Stimulated activated CD8-positive, alpha-beta memory T cell treated with anti-CD3 and anti-CD28 coated beads, Interleukin-2, amount 100 ng/mL, for 1 hour (primary cell): Measurements from ENCODE around the gene MT1H.
"Not testable (repeated sequence)": the region's sequence is repeated elsewhere in the genome, so short reads cannot be mapped to it uniquely, and the experiment has no call there.

Experiments used
- DNase-seq, 2 donors: peaks; one replicate each; pipeline ENCODE4 v3.0.0-alpha.2; 2020; ENCODE audit warnings: low read depth in 2 of 2

Gene MT1H

DNA sequence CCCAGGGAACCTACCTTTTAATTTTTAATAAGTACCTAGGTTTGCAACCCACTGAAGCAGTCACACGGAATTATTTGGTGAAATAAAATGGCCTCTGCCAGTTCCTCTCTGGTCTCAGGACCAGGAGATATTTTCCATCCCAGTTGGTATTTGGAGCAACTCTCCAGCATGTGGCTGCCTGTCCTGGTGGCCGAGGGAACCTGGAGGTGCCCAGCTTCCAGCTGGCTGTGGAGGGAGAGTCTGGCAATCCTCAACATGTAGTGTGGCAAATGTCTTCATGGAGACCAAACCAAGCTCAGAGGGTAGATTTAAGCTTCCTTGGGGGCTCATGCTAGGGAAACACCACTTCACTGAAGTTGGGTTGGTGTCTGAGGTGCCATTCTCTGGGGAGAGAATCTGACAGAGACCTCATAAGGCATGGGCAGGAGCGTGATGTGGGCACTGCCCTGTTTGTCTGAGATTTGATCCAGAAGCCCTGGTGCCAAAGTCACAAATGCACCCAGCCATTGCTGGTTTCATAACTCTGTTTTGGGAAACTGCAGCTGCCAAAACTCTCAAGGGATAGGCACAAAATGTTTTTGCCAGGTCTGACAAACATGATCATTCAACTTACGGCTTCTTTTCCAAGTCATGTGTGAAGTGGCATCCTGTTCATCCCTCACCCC lies 15.4 kb downstream of the MT1H start:
- no peak for DNase-seq

DNA sequence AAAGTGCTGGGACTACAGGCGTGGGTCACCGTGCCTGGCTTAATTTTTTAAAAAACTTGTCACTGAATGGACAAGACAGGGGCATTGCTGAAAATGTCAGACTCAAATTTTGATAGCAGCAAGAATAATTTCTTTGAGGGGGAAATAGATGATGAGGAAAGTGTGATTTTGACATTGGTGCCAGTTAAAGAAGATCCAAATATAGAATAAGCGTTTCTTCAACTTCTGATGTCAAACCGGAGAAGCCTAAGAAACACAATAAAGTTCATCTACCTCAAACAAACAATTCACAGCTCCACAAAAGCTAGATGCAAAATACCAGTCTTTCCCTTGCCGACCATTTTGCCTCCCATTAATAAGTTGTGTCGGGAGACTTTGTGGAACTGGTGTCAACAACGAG lies 17.1 kb downstream of the MT1H start:
- DNase-seq = no peak

DNA sequence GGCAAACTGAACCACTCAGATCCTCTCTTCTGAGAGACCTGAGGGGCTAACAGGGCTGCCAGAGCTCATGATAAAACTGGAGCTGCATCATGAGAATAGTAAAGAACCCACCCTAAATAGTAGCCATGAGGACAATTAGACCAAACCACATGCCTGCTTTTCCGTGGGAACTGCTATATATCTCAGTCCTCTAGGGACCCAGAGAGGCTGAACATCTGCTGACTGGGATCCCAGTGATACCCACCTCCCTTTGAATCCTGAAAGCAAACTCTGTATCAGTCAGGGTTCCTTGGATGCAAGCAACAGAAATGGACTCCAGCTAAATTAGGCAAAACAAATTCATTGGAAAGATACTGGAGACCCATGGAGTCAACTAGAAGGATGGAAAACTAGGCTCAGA lies 19.1 kb downstream of the MT1H start:
- DNase-seq = no peak

DNA sequence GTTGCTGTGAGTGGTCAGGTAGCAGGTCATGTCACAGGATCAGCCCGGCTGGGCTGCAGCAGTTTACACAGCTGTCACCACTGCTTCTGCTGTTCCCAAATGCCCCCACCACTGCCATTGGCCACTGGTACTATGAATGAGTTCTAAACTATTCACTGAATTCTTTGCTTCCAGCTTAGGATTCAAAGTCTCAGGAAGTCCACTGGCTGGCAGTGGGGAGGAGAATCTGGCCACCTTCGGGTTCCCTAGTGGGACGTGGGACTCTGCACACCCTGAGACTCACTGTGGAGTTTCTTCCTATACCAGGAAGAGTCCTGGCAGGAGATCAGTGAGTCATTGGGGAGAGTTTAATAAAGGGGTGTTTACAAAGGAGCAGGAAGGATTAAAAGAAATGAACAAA lies 19.6 kb downstream of the MT1H start:
- DNase-seq = no peak

DNA sequence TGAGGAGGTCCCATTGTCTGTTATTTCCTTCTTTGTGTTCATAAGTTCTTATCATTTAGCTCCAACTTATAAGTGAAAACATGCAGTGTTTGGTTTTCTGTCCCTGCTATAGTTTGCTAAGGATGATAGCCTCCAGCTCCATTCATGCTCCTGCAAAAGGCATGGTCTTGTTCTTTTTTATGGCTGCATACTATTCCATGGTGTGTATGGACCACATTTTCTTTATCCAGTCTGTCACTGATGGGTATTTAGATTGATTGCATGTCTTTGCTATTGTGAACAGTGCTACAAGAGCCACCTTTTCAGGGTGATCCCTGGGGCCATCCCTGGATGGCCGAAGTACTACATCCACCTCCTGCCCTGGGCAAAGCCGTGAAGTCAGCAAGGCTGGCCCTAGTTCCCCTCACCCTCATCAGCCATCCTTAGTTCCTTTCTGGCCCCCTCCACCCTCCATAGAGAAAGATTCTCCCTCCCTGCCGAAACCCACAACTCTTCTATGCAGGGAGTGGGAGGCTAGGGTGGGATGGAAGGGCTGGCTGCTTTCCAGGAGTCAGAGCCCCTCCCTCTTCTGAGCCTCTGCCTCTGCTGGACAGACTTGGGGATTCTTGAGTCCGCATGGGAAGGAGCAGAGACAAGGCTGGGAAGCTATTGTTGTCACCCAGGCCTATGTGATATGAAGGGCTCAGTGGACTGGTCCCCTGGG lies 21.0 kb downstream of the MT1H start:
- DNase-seq = no peak

GRCh38 chr16:56691885-56692284 lies 22.3 kb downstream of the MT1H start:
- no peak for DNase-seq

DNA sequence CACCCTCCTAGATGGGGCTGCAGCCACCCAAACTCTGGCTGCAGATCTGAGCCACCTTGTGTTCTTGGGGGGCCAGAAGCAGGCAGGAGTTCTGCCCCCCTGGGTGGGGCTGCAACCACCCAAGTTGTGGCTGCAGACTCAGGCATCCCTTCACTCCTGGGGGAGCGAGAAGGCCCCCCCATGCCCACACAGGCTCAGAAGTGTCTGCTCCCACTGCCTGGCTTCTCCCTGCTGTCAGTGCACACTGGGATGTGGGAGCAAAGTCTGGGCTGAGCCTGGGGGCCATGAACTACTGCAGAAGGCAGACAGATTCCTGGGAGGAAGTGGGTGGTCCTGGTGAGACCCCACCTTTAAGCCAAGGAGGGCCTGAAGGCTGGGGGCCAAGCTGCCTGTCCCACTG lies 25.6 kb downstream of the MT1H start:
- no peak for DNase-seq

- DNase-seq = no peak
Measured at GRCh38 chr16:56697456-56698155, 28.0 kb downstream of the MT1H start.

- DNase-seq = no peak
Measured at GRCh38 chr16:56700195-56700594, 30.6 kb downstream of the MT1H start.

DNA sequence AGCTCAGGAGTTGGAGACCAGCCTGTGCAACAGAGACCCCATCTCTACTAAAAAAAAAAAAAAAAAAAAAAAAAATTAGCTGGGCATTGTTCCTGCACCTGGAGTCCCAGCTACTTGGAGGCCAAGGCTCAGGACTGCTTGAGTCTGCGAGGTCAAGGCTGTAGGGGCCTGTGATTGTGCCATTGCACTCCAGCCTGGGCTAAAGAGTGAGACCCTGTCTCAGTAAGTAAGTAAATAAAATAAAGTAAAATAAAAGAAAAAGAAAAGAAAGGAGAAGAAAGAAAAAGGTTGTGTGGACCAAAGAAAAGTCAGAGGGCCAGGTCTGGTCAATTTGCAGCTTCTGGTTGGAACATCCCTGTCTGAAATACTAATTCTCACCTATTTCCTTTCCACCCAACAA lies 31.0 kb downstream of the MT1H start:
- no peak for DNase-seq

DNA sequence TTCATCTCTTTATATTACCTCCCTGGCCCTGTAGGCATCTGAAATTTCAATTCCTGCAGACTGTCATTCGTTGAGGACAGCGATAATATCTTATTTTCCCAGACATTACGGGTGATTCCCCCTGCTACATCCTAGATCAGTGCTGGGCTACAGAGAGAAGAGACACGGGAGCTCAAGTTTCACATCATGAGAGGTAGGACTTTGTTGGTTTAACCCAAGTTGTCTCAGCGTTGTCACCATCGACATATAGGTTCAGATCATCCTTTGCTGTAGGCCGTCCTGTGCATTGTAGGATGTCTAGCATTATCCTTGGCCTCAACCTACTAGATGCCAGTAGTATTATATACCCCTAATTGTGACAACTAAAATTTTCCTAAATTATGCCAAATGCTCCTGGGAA lies 31.9 kb downstream of the MT1H start:
- no peak for DNase-seq

DNA sequence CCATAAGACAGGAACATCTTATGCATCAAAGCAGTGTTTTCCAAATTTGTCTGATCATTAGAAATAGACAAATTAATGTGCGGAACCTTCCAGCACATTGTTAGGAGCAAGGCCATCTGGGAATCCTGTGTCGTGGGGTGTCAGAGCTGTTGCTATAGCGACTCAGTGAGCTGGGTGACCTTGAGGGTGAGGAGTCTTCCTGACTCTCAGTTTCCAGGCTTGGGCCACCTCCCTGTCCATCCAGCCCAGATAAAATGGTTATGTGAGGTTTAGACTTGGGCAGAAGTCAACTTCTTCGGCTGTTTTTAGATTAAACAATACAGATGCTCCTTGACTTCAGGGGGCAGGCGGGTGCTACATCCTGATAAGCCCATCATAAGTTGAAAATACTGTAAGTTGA lies 33.2 kb downstream of the MT1H start:
- no peak for DNase-seq

DNA sequence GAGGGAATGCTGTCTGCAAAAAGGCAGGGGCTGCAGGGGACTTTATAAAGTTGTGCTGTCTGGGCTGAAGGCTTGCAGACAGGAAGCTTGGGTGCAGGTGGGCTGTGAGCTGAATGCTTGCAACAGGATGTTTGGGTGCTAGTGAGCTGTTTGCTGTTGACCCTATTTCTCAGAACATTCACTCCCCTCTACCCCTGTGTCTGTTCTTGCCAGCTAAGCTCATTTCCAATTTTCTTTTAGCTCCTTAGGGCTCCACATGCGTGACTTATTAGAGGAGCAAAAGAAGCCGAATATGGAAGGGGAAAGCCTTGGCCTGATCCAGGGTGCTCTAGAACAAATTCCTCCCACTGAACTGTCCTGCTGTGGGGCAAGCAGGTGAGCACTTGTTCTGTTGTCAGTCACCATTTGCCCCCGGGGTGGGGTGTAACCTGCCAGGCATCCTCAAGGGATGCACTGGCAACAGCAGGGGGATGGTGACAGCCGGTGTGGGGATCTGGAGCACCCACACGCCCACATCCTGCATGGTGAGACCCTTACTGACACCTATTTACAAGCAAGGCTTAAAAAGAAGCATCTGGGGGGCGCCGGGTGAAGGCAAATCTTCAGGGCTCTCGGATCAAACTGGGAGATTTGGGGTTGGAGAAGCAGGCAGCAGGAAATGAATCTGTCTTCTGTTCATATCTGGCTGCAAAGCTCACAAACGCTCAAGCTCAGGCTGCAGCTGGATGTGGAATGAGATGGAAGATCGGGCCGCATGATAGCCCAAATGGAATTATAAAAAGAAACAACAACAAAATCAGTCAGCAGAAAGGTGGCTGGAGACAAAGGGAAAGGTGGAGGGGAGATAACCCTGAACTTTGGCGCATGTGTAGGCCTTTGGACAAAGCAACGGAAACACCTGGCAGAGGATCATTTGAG lies 39.2 kb downstream of the MT1H start:
- peak in 1 of 2 donors; percentile 9 for DNase-seq

GRCh38 chr16:56709443-56710040 lies 39.9 kb downstream of the MT1H start:
- no peak for DNase-seq

- no peak for DNase-seq
Measured at GRCh38 chr16:56710181-56710737, 40.6 kb downstream of the MT1H start.

DNA sequence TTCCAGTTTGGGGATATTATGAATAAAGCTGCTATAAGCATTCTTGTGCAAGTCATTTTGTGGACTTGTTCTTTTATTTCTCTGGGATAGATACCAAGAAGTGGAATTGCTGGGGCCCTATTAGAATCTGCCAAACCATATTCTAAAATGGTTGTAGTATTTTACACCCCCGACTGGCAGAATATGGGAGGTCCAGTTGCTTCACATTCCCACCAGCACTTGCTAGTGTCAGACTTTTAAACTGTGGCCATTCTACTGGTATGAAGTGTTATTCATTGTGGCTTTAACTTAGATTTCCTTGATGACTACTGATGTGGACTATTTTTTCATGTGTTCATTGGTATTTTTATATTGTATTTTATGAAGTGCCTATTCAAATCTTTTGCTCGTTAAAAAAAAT lies 42.2 kb downstream of the MT1H start:
- DNase-seq = no peak

- DNase-seq = no peak
Measured at GRCh38 chr16:56713794-56714193, 44.2 kb downstream of the MT1H start.

- no peak for DNase-seq
Measured at GRCh38 chr16:56715126-56715525, 45.5 kb downstream of the MT1H start.

GRCh38 chr16:56716761-56717160 lies 47.1 kb downstream of the MT1H start:
- DNase-seq = no peak

- not testable (repeated sequence) for DNase-seq
Measured at GRCh38 chr16:56717532-56717931, 47.9 kb downstream of the MT1H start.
